K562 (cell line): ENCODE data around the gene CD24. TPM values are rescaled to one million over a fixed set of nuclear protein-coding genes. Genes with fewer than 3 reads are reported as not detected.
A peak's percentile ranks its signal among the peaks of the same experiment; 100 is the strongest.

Source experiments
- ATAC-seq: fragments of 200-7000 bp; cut with Tn5 transposase; 3 replicates; pipeline ENCODE4 v1.9.1; 2020; ENCODE audit warnings: moderate library complexity
- BruUV-seq: library from RNA; stranded (reverse); fragments of 400-500 nt; replicated peaks from 2 replicates; lab custom pipeline; 2021; lab: Mats Ljungman, UMichigan
- CTCF ChIA-PET: fragments of 300-600 bp; formaldehyde crosslinking; extraction: SDS; loops from one replicate; lab custom pipeline; 2021; ENCODE audit warnings: low intra/inter-chr PET ratio; lab: Yijun Ruan, JAX
- POLR2A ChIA-PET: fragments of 300-600, 350-650 bp; sonication (Branson Sonifier 250); formaldehyde crosslinking; extraction: SDS; loops from one replicate; lab custom pipeline; 2021; ENCODE audit warnings: antibody characterized with exemption, inconsistent platforms; lab: Yijun Ruan, JAX
- DNase-seq, 4 experiments: peaks; one replicate each; pipeline versions ENCODE4 v3.0.0 to v3.0.0-alpha.2; 2011 to 2018; ENCODE audit warnings: low spot score in 3 of 4, mixed read lengths in 3 of 4; ENCODE audit errors: extremely low read depth in 1 of 4
- FAIRE-seq: peaks from 2 replicates; lab custom pipeline; 2011; peaks lifted over from hg19 to GRCh38; lab: Jason Lieb, UNC
- H2AFZ ChIP-seq: 2 replicates; pipeline ENCODE4 v1.6.0; 2011; ENCODE audit warnings: low read depth, low read length, control low read depth, inconsistent platforms
- H3K27ac ChIP-seq: fragments of 200-600 bp; 3 replicates; pipeline ENCODE4 v1.8.0; 2011; ENCODE audit warnings: low read depth, mild to moderate bottlenecking, control low read depth, inconsistent platforms, low read length, moderate library complexity, mixed read lengths; ENCODE audit errors: extremely low read depth
- H3K27me3 ChIP-seq, 2 experiments: fragments of 300-600 bp in 1 of 2; 2 replicates in 1 of 2; 3 replicates in 1 of 2; pipeline versions ENCODE4 v1.6.0 to v1.8.0; 2011; ENCODE audit warnings: inconsistent platforms in 2 of 2, low read length in 2 of 2, mild to moderate bottlenecking in 1 of 2, mixed read lengths in 1 of 2, moderate library complexity in 1 of 2; ENCODE audit not compliant: control insufficient read depth in 2 of 2, insufficient read depth in 2 of 2
- H3K36me3 ChIP-seq: fragments of 300-600 bp; 3 replicates; pipeline ENCODE4 v1.8.0; 2011; ENCODE audit warnings: mild to moderate bottlenecking, low read length, inconsistent platforms; ENCODE audit not compliant: control insufficient read depth, insufficient read depth
- H3K4me1 ChIP-seq, 2 experiments: fragments of 200-600 bp in 1 of 2; replicated peaks in 1 of 2; 2 replicates in 1 of 2; 3 replicates in 1 of 2; pipeline versions ENCODE4 v1.5.1 to v1.8.0; 2011; ENCODE audit warnings: inconsistent platforms in 2 of 2, low read length in 2 of 2, mild to moderate bottlenecking in 1 of 2, mixed read lengths in 1 of 2, moderate library complexity in 1 of 2; ENCODE audit not compliant: control insufficient read depth in 2 of 2, insufficient read depth in 2 of 2
- H3K4me2 ChIP-seq: 2 replicates; pipeline ENCODE4 v1.6.1; 2011; ENCODE audit warnings: low read length, control low read depth, inconsistent platforms, mixed read lengths; ENCODE audit not compliant: insufficient read depth
- H3K4me3 ChIP-seq: fragments of 200-600 bp; sonication (generic), shearing (Covaris generic); 2 replicates; pipeline ENCODE4 v1.5.1; 2016; ENCODE audit warnings: control low read depth, inconsistent platforms
- H3K79me2 ChIP-seq: fragments of 200-600 bp; 3 replicates; pipeline ENCODE4 v1.8.0; 2011; ENCODE audit warnings: low read length, inconsistent platforms; ENCODE audit not compliant: control insufficient read depth, insufficient read depth
- H3K9ac ChIP-seq, 2 experiments: 2 replicates each; pipeline versions ENCODE4 v1.6.0 to v1.6.1; 2011; ENCODE audit warnings: low read depth in 2 of 2, low read length in 2 of 2, control low read depth in 1 of 2, inconsistent platforms in 1 of 2, mild to moderate bottlenecking in 1 of 2, mixed read lengths in 1 of 2; ENCODE audit not compliant: insufficient read depth in 1 of 2
- H3K9me1 ChIP-seq: one replicate; pipeline ENCODE4 v1.6.0; 2011; ENCODE audit warnings: inconsistent platforms, mild to moderate bottlenecking, low read length, moderate library complexity; ENCODE audit not compliant: control insufficient read depth, insufficient read depth
- H3K9me3 ChIP-seq: replicated peaks from 2 replicates; pipeline ENCODE4 v1.5.1; 2011; ENCODE audit warnings: low read depth, low read length, inconsistent platforms; ENCODE audit not compliant: control insufficient read depth, insufficient read depth
- H4K20me1 ChIP-seq: replicated peaks from 2 replicates; pipeline ENCODE4 v1.6.1; 2011; ENCODE audit warnings: low read length, inconsistent platforms, mixed read lengths; ENCODE audit not compliant: control insufficient read depth, insufficient read depth
- BDP1 ChIP-seq: IDR thresholded peaks from 3 replicates; pipeline ENCODE4 v1.6.1; 2011; ENCODE audit not compliant: insufficient read length, insufficient read depth
- CBX1 ChIP-seq: sonication (generic); IDR thresholded peaks from 2 replicates; pipeline ENCODE4 v1.6.1; 2016; ENCODE audit warnings: antibody characterized with exemption, low read depth, mild to moderate bottlenecking
- FOSL1 ChIP-seq: fragments of 200-800 bp; sonication (Bioruptor generic); conservative IDR thresholded peaks from 2 replicates; pipeline ENCODE4 v1.6.1; 2016; ENCODE audit warnings: missing genetic modification characterization, missing compliant biosample characterization
- L3MBTL2 ChIP-seq: fragments of 450-650 bp; IDR thresholded peaks from 2 replicates; pipeline ENCODE4 v1.6.1; 2016; ENCODE audit warnings: mild to moderate bottlenecking, moderate library complexity
- MTA1 ChIP-seq: fragments of 450-650 bp; IDR thresholded peaks from 2 replicates; pipeline ENCODE4 v1.6.1; 2017; ENCODE audit warnings: borderline replicate concordance
- NFE2 ChIP-seq: IDR thresholded peaks from 2 replicates; pipeline ENCODE4 v1.6.1; 2014; ENCODE audit warnings: antibody characterized with exemption, low read depth
- PML ChIP-seq: IDR thresholded peaks from 2 replicates; pipeline ENCODE4 v1.6.1; 2012; ENCODE audit warnings: low read length, inconsistent platforms
- POLR2G ChIP-seq: fragments of 200-400 bp; formaldehyde crosslinking; IDR thresholded peaks from 2 replicates; pipeline ENCODE4 v1.6.1; 2017; ENCODE audit warnings: low read depth, mild to moderate bottlenecking, antibody characterized with exemption, low read length, moderate library complexity
- SOX6 ChIP-seq: fragments of 450-650 bp; IDR thresholded peaks from 2 replicates; pipeline ENCODE4 v1.6.1; 2014; ENCODE audit warnings: mild to moderate bottlenecking
- TRIM24 ChIP-seq, 2 experiments: fragments of 450-650 bp; IDR thresholded peaks; 2 replicates each; pipeline ENCODE4 v1.6.1; 2016
- ZFP36 ChIP-seq: fragments of 150-350 bp; IDR thresholded peaks from 2 replicates; pipeline ENCODE4 v1.6.1; 2018; ENCODE audit warnings: low read length, low read depth; ENCODE audit not compliant: partially characterized antibody
- ZNF165 ChIP-seq: fragments of 250-450 bp; sonication (Bioruptor Pico); IDR thresholded peaks from 2 replicates; pipeline ENCODE4 v1.4.0; 2020; ENCODE audit warnings: borderline replicate concordance
- ZNF764 ChIP-seq: fragments of 250-450 bp; sonication (Bioruptor Pico); IDR thresholded peaks from 2 replicates; pipeline ENCODE4 v1.4.0; 2020; ENCODE audit warnings: low read depth, mild to moderate bottlenecking, moderate library complexity
- WGBS: fragments of 100-300 bp; shearing (Covaris generic); methylation state at CpG from one replicate; pipeline ENCODE4 v1.1.6; 2016; ENCODE audit warnings: low coverage, mixed read lengths; ENCODE audit not compliant: insufficient coverage; ENCODE audit errors: missing lambda C conversion rate; 5-methylcytosine and 5-hydroxymethylcytosine counted together
- in situ Hi-C: fragments of 300-500 bp; cut with MboI; formaldehyde crosslinking; loops from 4 replicates; pipeline ENCODE4 v1.15.0; 2018; ENCODE audit warnings: inconsistent platforms, mixed read lengths
- intact Hi-C: fragments of 100-400 bp; cut with micrococcal nuclease; formaldehyde crosslinking; loops from 2 replicates; pipeline ENCODE4 v1.14.2; 2022
- polyA plus RNA-seq, 8 experiments: library from polyadenylated mRNA; depleted of rRNA in 4 of 8; stranded (reverse) in 5 of 8; unstranded in 3 of 8; fragments of >200 nt; fragmentation: Nextera tagmentation in 2 of 8; fragmentation: Illumina TruSeq in 1 of 8; extraction: Ambion mirVana in 2 of 8; extraction: Trizol in 1 of 8; gene quantifications; 2 replicates each; pipeline versions ENCODE4 v1.2.1 to v1.2.3, GENCODE V29; 2011 to 2014; ENCODE audit warnings: inconsistent platforms in 1 of 8, missing spikeins in 1 of 8
- total RNA-seq, 7 experiments: library from RNA; depleted of rRNA in 6 of 7; stranded (reverse); fragments of >200 nt in 6 of 7; fragmentation: Illumina TruSeq in 2 of 7; extraction: Trizol in 2 of 7; gene quantifications; 2 replicates each; pipeline versions ENCODE4 v1.2.1 to v1.2.3, GENCODE V29; 2011 to 2021; ENCODE audit warnings: low replicate concordance in 1 of 7
- TF ChIP-seq, protein P1 (sequence below): fragments of 450-650 bp; IDR thresholded peaks from 2 replicates; pipeline ENCODE4 v1.6.1; 2016; ENCODE audit warnings: mild to moderate bottlenecking, moderate library complexity

Gene CD24
- total and polyA plus RNA-seq, 9 of the 15 experiments (the other 6 are each of a cell fraction or from before 2014, with no cell fraction given): 8.8 to 155 (median 27.1) TPM

- no peak for DNase-seq
- no TSS peak for BruUV-seq
- H3K9me1 ChIP-seq: no peaks in the 10 kb centered on the region
- intact Hi-C loops: loop anchor here (10.0 kb wide), 1 partner anchor 238 kb away; no protein-coding TSS in a partner anchor
- no peaks in the 10 kb centered on the region for H3K27me3 ChIP-seq
- no peak overlapping the region for H3K4me3 ChIP-seq
- H3K36me3 ChIP-seq: no peaks in the 10 kb centered on the region
- ChIA-PET CTCF (no interaction called here), POLR2A (interaction anchor here (0.5 kb wide), 2 partner anchors 18 to 30 kb away, joined by 3 read pairs; no protein-coding TSS in a partner anchor)
- H3K9ac ChIP-seq: peak overlapping the region in 1 of 2 experiments; percentile 0; a peak in 1 of 4 replicates
- in situ Hi-C loops: no loop called here
- no peak overlapping the region for H2AFZ ChIP-seq
- 13% methylated on average over 9 of the region's 10 CpGs for WGBS
- no peaks in the 10 kb centered on the region for H4K20me1 ChIP-seq
- H3K27ac ChIP-seq: no peak overlapping the region
- FAIRE-seq: no peak
- no peak overlapping the region for H3K4me2 ChIP-seq
- H3K4me1 ChIP-seq: peaks cover 0 to 25% of the 10 kb centered on the region in 2 experiments; a peak in 2 of 5 replicates
- H3K9me3 ChIP-seq: no peaks in the 10 kb centered on the region
- no peak for ATAC-seq
- no peaks in the 10 kb centered on the region; the same call in 2 of the 3 replicates for H3K79me2 ChIP-seq
- TF ChIP-seq NFE2: no peak
- no peak for TF ChIP-seq FOSL1 (tag)
- no peak for TF ChIP-seq TRIM24 (IDR thresholded peaks at IDR 0.05)
- no peak for TF ChIP-seq ZFP36
- TF ChIP-seq L3MBTL2: peak; percentile 13; the same call in 1 of the 2 replicates
- no peak for TF ChIP-seq CBX1
- TF ChIP-seq ZNF165: no peak
- TF ChIP-seq, protein P1, sequence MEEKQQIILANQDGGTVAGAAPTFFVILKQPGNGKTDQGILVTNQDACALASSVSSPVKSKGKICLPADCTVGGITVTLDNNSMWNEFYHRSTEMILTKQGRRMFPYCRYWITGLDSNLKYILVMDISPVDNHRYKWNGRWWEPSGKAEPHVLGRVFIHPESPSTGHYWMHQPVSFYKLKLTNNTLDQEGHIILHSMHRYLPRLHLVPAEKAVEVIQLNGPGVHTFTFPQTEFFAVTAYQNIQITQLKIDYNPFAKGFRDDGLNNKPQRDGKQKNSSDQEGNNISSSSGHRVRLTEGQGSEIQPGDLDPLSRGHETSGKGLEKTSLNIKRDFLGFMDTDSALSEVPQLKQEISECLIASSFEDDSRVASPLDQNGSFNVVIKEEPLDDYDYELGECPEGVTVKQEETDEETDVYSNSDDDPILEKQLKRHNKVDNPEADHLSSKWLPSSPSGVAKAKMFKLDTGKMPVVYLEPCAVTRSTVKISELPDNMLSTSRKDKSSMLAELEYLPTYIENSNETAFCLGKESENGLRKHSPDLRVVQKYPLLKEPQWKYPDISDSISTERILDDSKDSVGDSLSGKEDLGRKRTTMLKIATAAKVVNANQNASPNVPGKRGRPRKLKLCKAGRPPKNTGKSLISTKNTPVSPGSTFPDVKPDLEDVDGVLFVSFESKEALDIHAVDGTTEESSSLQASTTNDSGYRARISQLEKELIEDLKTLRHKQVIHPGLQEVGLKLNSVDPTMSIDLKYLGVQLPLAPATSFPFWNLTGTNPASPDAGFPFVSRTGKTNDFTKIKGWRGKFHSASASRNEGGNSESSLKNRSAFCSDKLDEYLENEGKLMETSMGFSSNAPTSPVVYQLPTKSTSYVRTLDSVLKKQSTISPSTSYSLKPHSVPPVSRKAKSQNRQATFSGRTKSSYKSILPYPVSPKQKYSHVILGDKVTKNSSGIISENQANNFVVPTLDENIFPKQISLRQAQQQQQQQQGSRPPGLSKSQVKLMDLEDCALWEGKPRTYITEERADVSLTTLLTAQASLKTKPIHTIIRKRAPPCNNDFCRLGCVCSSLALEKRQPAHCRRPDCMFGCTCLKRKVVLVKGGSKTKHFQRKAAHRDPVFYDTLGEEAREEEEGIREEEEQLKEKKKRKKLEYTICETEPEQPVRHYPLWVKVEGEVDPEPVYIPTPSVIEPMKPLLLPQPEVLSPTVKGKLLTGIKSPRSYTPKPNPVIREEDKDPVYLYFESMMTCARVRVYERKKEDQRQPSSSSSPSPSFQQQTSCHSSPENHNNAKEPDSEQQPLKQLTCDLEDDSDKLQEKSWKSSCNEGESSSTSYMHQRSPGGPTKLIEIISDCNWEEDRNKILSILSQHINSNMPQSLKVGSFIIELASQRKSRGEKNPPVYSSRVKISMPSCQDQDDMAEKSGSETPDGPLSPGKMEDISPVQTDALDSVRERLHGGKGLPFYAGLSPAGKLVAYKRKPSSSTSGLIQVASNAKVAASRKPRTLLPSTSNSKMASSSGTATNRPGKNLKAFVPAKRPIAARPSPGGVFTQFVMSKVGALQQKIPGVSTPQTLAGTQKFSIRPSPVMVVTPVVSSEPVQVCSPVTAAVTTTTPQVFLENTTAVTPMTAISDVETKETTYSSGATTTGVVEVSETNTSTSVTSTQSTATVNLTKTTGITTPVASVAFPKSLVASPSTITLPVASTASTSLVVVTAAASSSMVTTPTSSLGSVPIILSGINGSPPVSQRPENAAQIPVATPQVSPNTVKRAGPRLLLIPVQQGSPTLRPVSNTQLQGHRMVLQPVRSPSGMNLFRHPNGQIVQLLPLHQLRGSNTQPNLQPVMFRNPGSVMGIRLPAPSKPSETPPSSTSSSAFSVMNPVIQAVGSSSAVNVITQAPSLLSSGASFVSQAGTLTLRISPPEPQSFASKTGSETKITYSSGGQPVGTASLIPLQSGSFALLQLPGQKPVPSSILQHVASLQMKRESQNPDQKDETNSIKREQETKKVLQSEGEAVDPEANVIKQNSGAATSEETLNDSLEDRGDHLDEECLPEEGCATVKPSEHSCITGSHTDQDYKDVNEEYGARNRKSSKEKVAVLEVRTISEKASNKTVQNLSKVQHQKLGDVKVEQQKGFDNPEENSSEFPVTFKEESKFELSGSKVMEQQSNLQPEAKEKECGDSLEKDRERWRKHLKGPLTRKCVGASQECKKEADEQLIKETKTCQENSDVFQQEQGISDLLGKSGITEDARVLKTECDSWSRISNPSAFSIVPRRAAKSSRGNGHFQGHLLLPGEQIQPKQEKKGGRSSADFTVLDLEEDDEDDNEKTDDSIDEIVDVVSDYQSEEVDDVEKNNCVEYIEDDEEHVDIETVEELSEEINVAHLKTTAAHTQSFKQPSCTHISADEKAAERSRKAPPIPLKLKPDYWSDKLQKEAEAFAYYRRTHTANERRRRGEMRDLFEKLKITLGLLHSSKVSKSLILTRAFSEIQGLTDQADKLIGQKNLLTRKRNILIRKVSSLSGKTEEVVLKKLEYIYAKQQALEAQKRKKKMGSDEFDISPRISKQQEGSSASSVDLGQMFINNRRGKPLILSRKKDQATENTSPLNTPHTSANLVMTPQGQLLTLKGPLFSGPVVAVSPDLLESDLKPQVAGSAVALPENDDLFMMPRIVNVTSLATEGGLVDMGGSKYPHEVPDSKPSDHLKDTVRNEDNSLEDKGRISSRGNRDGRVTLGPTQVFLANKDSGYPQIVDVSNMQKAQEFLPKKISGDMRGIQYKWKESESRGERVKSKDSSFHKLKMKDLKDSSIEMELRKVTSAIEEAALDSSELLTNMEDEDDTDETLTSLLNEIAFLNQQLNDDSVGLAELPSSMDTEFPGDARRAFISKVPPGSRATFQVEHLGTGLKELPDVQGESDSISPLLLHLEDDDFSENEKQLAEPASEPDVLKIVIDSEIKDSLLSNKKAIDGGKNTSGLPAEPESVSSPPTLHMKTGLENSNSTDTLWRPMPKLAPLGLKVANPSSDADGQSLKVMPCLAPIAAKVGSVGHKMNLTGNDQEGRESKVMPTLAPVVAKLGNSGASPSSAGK: peak; percentile 20; the same call in 1 of the 2 replicates
- TF ChIP-seq POLR2G: no peak
- TF ChIP-seq ZNF764 (CRISPR knock-in tag): no peak
- TF ChIP-seq BDP1: no peak
- peak; percentile 57; the same call in 1 of the 2 replicates for TF ChIP-seq SOX6
- TF ChIP-seq PML: no peak
- no peak for TF ChIP-seq MTA1
Observed at GRCh38 chr6:106972500-106972899, 2.0 kb downstream of the CD24 start.
